Muscle of back (tissue), 11 donors: Measurements from ENCODE around the gene RNF208. TPM values are rescaled to one million over a fixed set of nuclear protein-coding genes. Genes with fewer than 3 reads are reported as not detected.
A peak's percentile ranks its signal among the peaks of the same experiment; 100 is the strongest.
"Not testable (repeated sequence)": the region's sequence is repeated elsewhere in the genome, so short reads cannot be mapped to it uniquely, and the experiment has no call there.

Source experiments
- DNase-seq, 3 donors: peaks; one replicate each; pipeline versions ENCODE4 v3.0.0 to v3.0.0-alpha.2; 2013
- polyA plus RNA-seq, 10 donors: library from polyadenylated mRNA; unstranded; fragments of 120-200 nt; gene quantifications; one replicate each; pipeline ENCODE4 v1.2.1, GENCODE V29; 2013; ENCODE audit not compliant: insufficient read length in 10 of 10

The RNF208 gene
- polyA plus RNA-seq, 10 donors: 1.8 to 4.5 (median 2.4) TPM

GRCh38 chr9:137254624-137255447 lies 32.8 kb upstream of the RNF208 start, which contains the start of gene NELFB:
Gene NELFB (plus strand): TSS chr9:137255327.
- DNase-seq: peak; percentile 89 to 96 (median 95)

GRCh38 chr9:137253717-137254623 lies 31.9 kb upstream of the RNF208 start:
- DNase-seq: no peak

GRCh38 chr9:137252555-137253506 lies 30.8 kb upstream of the RNF208 start:
- DNase-seq: no peak

DNA sequence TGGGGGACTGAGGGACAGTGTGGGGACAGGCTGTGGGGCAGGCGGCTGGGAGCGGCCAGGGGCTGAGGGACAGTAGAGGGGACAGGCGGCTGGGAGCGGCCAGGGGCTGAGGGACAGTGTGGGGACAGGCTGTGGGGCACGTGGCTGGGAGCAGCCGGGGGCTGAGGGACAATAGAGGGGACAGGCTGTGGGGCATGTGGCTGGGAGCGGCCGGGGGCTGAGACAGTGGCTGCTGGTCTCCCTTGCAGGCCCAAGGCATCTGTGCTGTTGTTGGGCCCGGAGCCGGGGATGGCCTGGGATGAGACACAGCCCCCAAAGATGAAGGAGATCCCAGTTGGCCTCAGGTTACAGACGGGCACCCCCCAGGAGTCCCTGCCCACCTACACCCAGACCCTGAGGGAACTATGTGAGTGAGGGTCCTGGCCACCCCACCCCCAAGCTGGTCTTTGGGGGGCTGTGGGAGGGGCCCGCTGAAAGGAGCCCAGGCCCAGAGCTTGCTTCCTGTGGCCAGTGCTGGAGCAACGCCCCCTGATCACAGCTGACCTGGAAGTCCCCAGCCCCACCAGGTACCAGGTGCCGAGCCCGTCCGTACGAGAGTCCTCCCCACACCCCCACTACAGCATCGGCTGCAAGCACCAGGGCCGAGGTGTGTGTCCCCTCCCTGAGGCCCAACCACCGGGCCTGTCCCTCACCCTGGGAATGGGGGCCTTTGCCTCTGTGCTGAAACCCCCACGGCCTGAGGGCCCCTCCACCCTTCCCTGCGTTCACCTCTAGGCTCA lies 29.6 kb upstream of the RNF208 start:
- no peak for DNase-seq

DNA sequence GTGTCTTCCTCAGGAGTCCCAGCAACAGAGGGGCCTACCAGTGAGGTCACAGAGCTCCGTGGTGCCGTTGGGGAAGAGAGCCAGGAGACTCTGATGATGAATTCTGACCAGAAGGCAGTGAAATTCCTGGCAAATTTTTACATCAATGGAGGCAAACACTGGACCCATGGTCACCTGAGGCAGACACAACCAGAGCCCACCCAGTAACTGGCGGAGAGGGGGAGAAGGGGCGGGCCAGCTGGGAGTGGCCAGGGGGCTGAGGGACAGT lies 29.1 kb upstream of the RNF208 start, which contains the start of gene STPG3:
Gene STPG3, plus strand, starts transcription at position 93 of the 268 bp plus-strand sequence. Its CDS starts 1 bp downstream, at position 94.
- no peak for DNase-seq

- DNase-seq: no peak
Measured at GRCh38 chr9:137250329-137251193, 28.5 kb upstream of the RNF208 start.

DNA sequence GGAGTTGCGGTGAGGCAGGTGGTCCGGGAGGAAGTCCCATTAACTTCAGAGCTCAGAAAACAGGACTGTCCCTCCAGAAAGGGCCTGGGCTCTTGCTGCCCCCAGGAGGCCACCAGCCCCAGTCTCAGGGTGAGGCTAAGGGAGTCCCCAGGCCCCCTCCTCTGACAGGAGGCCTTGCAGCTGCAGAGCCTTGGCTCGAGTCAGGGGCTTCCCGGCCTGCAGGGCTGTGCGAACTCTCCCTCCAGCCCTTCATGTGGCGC lies 25.8 kb upstream of the RNF208 start:
- no peak for DNase-seq

DNA sequence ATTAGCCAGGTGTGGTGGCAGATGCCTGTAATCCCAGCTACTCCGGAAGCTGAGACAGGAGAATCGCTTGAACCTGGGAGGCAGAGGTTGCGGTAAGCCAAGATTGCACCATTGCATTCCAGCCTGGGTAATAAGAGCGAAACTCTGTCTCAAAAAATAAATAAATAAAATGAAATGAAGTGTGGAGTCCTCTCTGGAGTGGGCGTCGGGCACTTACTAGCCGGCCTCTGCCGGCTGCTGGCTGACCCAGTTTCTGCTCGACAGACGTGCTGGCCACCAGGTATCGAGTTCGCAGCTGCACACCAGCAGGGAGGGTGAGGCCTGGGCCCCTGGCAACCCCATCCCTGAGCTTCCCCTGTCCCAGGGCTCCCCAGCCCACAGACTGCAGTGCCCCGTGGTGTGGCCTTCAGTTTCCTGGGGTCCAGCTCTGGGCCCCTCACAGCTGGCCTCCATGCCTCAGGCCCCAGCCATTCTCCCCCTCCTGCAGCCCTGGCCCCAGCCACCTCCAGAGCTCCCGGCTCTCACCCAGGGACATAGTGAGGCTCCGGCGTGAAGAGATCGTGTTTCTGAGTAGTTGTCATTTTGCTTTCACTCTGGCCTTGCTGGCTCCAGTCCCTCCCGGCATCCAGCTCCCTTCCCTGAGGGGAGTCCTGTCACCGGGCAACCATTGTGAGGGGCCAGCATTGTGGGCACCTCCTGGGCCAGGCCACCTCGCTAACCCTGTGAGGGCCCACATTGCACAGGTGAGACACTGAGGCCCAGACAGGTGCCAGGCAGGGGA lies 25.3 kb upstream of the RNF208 start:
- no peak for DNase-seq

- DNase-seq: no peak
Measured at GRCh38 chr9:137245450-137246421, 23.7 kb upstream of the RNF208 start.

- no peak for DNase-seq
Measured at GRCh38 chr9:137244486-137245449, 22.7 kb upstream of the RNF208 start.

- no peak for DNase-seq
Measured at GRCh38 chr9:137243626-137244485, 21.8 kb upstream of the RNF208 start.

DNA sequence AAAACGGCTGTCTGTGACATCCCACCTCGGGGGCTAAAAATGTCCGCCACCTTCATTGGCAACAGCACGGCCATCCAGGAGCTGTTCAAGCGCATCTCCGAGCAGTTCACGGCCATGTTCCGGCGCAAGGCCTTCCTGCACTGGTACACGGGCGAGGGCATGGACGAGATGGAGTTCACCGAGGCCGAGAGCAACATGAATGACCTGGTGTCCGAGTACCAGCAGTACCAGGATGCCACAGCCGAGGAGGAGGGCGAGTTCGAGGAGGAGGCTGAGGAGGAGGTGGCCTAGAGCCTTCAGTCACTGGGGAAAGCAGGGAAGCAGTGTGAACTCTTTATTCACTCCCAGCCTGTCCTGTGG lies 21.2 kb upstream of the RNF208 start:
- DNase-seq: not testable (repeated sequence)

- DNase-seq: no peak
Measured at GRCh38 chr9:137242269-137243203, 20.5 kb upstream of the RNF208 start.

DNA sequence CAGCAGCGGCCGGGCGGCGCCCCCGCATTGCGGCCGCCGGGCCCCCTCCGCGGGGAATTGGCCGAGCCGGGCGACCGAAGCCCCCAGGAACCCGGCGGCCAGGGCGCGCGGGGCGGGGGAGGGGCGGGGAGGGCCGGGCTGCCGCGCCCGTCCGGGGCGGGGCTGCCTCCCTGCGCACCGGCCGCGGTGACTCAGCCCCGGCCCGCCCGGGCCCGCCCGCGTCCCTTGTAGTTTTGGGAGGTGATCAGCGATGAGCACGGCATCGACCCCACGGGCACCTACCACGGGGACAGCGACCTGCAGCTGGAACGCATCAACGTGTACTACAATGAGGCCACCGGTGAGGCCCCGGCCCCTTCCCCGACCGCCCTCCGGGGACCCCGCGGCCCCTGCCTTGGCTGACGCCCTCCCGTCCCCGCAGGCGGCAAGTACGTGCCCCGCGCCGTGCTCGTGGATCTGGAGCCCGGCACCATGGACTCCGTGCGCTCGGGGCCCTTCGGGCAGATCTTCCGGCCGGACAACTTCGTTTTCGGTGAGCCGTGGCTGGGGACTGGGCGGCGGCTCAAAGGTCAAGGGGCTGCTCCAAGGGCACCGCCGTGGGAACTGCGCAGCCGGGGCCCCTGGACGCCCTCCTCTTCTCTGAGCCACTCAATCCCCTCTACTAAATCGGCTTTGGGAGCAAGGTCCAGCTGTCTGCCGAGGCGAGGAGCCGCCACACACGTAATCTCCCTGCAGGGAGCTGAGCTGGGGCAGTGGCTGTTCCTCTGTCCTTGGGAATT lies 19.6 kb upstream of the RNF208 start:
- DNase-seq: peak in 1 of 3 donors; percentile 54
